ENCODE measurements around the gene KRT23.

The KRT23 gene

GRCh38 chr17:40980596-40980995 is 43.1 kb upstream of the KRT23 start:
- Histone ChIP-seq H3K27ac (no peak overlapping the region), H3K9me3 (ENCODE audit: control insufficient read depth, low read length) (no peaks in the 10 kb centered on the region), H3K36me3 (ENCODE audit: control insufficient read depth, insufficient read depth, low read length) (no peaks in the 10 kb centered on the region), H3K9ac (no peak overlapping the region), H3K4me3 (ENCODE audit: low read depth, low read length) (no peak overlapping the region), H3K4me1 (no peaks in the 10 kb centered on the region), H3K27me3 (ENCODE audit: control insufficient read depth, insufficient read depth, low read length) (peaks cover 4% of the 10 kb centered on the region), H3K79me2 (no peaks in the 10 kb centered on the region), H2AFZ (peak overlapping the region; percentile 59), H3K4me2 (ENCODE audit: low read length) (no peak overlapping the region)
- no peak for TF ChIP-seq CTCF (IDR thresholded peaks at IDR 0.05)

- H3K79me2 ChIP-seq, result no peaks in the 10 kb centered on the region
- no peak overlapping the region for H3K9ac ChIP-seq
- TF ChIP-seq CTCF (IDR thresholded peaks at IDR 0.05), result no peak
- no peak overlapping the region for H3K4me2 ChIP-seq (ENCODE audit: low read length)
- no peak overlapping the region for H3K4me3 ChIP-seq (ENCODE audit: low read depth, low read length)
- no peak overlapping the region for H3K27ac ChIP-seq
- H3K4me1 ChIP-seq, result no peaks in the 10 kb centered on the region
- H3K36me3 ChIP-seq (ENCODE audit: control insufficient read depth, insufficient read depth, low read length), result no peaks in the 10 kb centered on the region
- H3K27me3 ChIP-seq (ENCODE audit: control insufficient read depth, insufficient read depth, low read length), result peaks cover 4% of the 10 kb centered on the region
- no peaks in the 10 kb centered on the region for H3K9me3 ChIP-seq (ENCODE audit: control insufficient read depth, low read length)
- peak overlapping the region; percentile 59 for H2AFZ ChIP-seq
These were observed 42.7 kb upstream of the KRT23 start for GRCh38 chr17:40980117-40980516.

GRCh38 chr17:40978575-40979151 is 41.2 kb upstream of the KRT23 start:
- Histone ChIP-seq H3K27me3 (ENCODE audit: control insufficient read depth, insufficient read depth, low read length) (peaks cover 4% of the 10 kb centered on the region), H3K4me2 (ENCODE audit: low read length) (no peak overlapping the region), H3K4me3 (ENCODE audit: low read depth, low read length) (no peak overlapping the region), H3K79me2 (no peaks in the 10 kb centered on the region), H3K9ac (no peak overlapping the region), H2AFZ (no peak overlapping the region), H3K27ac (no peak overlapping the region), H3K36me3 (ENCODE audit: control insufficient read depth, insufficient read depth, low read length) (no peaks in the 10 kb centered on the region), H3K4me1 (no peaks in the 10 kb centered on the region), H3K9me3 (ENCODE audit: control insufficient read depth, low read length) (no peaks in the 10 kb centered on the region)
- TF ChIP-seq CTCF (IDR thresholded peaks at IDR 0.05), result no peak

GRCh38 chr17:40975516-40975915 is 38.1 kb upstream of the KRT23 start:
- no peaks in the 10 kb centered on the region for H3K79me2 ChIP-seq
- no peaks in the 10 kb centered on the region for H3K36me3 ChIP-seq (ENCODE audit: control insufficient read depth, insufficient read depth, low read length)
- H3K27ac ChIP-seq, result no peak overlapping the region
- no peak for TF ChIP-seq CTCF (IDR thresholded peaks at IDR 0.05)
- no peak overlapping the region for H2AFZ ChIP-seq
- no peak overlapping the region for H3K9ac ChIP-seq
- no peak overlapping the region for H3K4me3 ChIP-seq (ENCODE audit: low read depth, low read length)
- H3K4me1 ChIP-seq, result no peaks in the 10 kb centered on the region
- no peaks in the 10 kb centered on the region for H3K9me3 ChIP-seq (ENCODE audit: control insufficient read depth, low read length)
- peaks cover 4% of the 10 kb centered on the region for H3K27me3 ChIP-seq (ENCODE audit: control insufficient read depth, insufficient read depth, low read length)
- no peak overlapping the region for H3K4me2 ChIP-seq (ENCODE audit: low read length)

- Histone ChIP-seq H3K27ac (no peak overlapping the region), H3K4me2 (ENCODE audit: low read length) (no peak overlapping the region), H3K79me2 (no peaks in the 10 kb centered on the region), H3K4me3 (ENCODE audit: low read depth, low read length) (no peak overlapping the region), H3K9ac (no peak overlapping the region), H3K36me3 (ENCODE audit: control insufficient read depth, insufficient read depth, low read length) (no peaks in the 10 kb centered on the region), H3K27me3 (ENCODE audit: control insufficient read depth, insufficient read depth, low read length) (peaks cover 4% of the 10 kb centered on the region), H2AFZ (no peak overlapping the region), H3K9me3 (ENCODE audit: control insufficient read depth, low read length) (no peaks in the 10 kb centered on the region), H3K4me1 (no peaks in the 10 kb centered on the region)
- TF ChIP-seq CTCF (IDR thresholded peaks at IDR 0.05), result no peak
These were observed 36.9 kb upstream of the KRT23 start for GRCh38 chr17:40974366-40974765.

All from parathyroid adenoma (tissue), 2 donors.